ENCODE results near the gene TAF4.

TAF4 gene

GRCh38 chr20:61969806-61970205 lies 95.9 kb downstream of the TAF4 start:
- no peak overlapping the region for H3K27ac ChIP-seq
- TF ChIP-seq, protein P1, sequence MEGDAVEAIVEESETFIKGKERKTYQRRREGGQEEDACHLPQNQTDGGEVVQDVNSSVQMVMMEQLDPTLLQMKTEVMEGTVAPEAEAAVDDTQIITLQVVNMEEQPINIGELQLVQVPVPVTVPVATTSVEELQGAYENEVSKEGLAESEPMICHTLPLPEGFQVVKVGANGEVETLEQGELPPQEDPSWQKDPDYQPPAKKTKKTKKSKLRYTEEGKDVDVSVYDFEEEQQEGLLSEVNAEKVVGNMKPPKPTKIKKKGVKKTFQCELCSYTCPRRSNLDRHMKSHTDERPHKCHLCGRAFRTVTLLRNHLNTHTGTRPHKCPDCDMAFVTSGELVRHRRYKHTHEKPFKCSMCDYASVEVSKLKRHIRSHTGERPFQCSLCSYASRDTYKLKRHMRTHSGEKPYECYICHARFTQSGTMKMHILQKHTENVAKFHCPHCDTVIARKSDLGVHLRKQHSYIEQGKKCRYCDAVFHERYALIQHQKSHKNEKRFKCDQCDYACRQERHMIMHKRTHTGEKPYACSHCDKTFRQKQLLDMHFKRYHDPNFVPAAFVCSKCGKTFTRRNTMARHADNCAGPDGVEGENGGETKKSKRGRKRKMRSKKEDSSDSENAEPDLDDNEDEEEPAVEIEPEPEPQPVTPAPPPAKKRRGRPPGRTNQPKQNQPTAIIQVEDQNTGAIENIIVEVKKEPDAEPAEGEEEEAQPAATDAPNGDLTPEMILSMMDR (conservative IDR thresholded peaks at IDR 0.05), result no peak
- no peak for TF ChIP-seq ZFX (IDR thresholded peaks at IDR 0.05)

DNA sequence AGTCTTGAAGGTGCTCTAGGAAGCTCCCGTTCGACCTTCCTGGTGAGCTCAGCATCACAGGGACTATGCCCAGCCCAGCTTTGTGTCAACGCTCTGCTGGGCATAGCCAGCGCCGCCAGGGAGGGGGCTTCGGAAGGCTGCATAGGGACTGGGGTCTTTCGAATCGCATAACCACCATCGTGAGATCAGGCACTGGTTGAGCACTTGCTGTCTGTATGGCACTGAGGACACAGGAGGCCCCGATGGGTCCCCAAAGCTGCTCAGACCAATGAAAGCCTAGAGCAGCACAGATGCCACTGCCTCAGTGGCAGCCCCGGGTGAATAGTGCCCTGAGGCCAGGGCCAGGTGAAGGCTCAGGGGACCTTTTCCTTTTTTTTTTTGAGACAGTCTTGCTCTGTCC lies 96.7 kb downstream of the TAF4 start:
- TF ChIP-seq ZFX (IDR thresholded peaks at IDR 0.05), result no peak
- TF ChIP-seq, protein P1 (conservative IDR thresholded peaks at IDR 0.05), result no peak
- no peak overlapping the region for H3K27ac ChIP-seq

DNA sequence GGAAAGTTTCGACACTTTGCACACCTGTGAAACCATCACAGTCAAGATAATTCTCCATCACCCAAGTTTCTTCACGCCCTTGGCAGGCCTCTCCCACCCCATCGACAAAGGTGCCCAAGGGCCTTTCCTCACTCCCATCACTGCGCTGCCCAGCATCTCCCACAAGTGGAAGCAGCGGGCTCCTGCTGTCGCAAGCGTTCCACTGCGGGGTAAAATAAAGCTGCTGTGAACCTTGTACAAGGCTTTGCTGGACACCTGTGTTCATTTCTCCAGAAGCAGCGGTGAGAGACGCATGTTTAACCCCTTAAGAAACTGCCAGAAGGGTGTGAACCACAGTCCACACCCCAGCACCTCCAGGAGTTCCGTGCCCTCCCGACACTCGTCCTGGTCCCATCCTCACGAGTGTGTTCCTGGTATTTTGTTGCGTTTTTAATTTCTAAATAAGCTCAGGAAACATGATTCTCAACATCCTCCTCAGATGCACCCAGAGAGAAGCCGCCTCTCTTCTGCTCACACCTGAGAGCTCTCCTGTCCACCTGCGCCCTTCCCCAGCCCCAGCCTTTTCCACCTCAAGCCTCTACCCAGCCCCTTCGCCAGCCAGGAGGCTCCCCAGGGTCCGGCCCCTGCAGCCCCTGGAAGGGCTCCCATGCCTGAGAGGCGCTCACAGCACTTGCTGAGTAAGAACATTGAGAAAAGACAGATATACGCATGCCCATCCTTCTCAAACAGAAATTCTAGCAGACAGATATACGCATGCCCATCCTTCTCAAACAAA lies 97.5 kb downstream of the TAF4 start:
- TF ChIP-seq, protein P1 (conservative IDR thresholded peaks at IDR 0.05), result no peak
- TF ChIP-seq ZFX (IDR thresholded peaks at IDR 0.05), result no peak
- no peak overlapping the region for H3K27ac ChIP-seq

GRCh38 chr20:61967300-61967699 lies 98.4 kb downstream of the TAF4 start:
- TF ChIP-seq, protein P1 (conservative IDR thresholded peaks at IDR 0.05), result no peak
- no peak for TF ChIP-seq ZFX (IDR thresholded peaks at IDR 0.05)
- no peak overlapping the region for H3K27ac ChIP-seq

- TF ChIP-seq, protein P1 (conservative IDR thresholded peaks at IDR 0.05), result no peak
- TF ChIP-seq ZFX (IDR thresholded peaks at IDR 0.05), result no peak
- no peak overlapping the region for H3K27ac ChIP-seq
Measured at GRCh38 chr20:61966492-61967244, 99.0 kb downstream of the TAF4 start.

GRCh38 chr20:61965606-61966491 lies 99.8 kb downstream of the TAF4 start:
- TF ChIP-seq, protein P1 (conservative IDR thresholded peaks at IDR 0.05), result no peak
- no peak for TF ChIP-seq ZFX (IDR thresholded peaks at IDR 0.05)
- H3K27ac ChIP-seq, result no peak overlapping the region

Data from C4-2B (cell line).